HEK293T (cell line): ENCODE data around the gene PAAF1.

ENCODE experiments used
- ELF4 ChIP-seq: fragments of 450-650 bp; IDR thresholded peaks from 2 replicates; pipeline ENCODE4 v1.6.1; 2017; ENCODE audit warnings: antibody characterized with exemption
- FOXK2 ChIP-seq: fragments of 450-650 bp; IDR thresholded peaks from 2 replicates; pipeline ENCODE4 v1.6.1; 2016; ENCODE audit warnings: mild to moderate bottlenecking
- FOXM1 ChIP-seq: fragments of 450-650 bp; IDR thresholded peaks from 2 replicates; pipeline ENCODE4 v1.6.1; 2017; ENCODE audit warnings: mild to moderate bottlenecking, borderline replicate concordance
- PKNOX1 ChIP-seq: fragments of 450-650 bp; IDR thresholded peaks from 2 replicates; pipeline ENCODE4 v1.6.1; 2016
- SP1 ChIP-seq: fragments of 450-650 bp; IDR thresholded peaks from 2 replicates; pipeline ENCODE4 v1.6.1; 2017

GRCh38 chr11:73875380-73875779, 1.4 kb upstream of the PAAF1 start:
- no peak for TF ChIP-seq SP1
- no peak for TF ChIP-seq FOXK2
- TF ChIP-seq ELF4 = no peak
- TF ChIP-seq FOXM1 = no peak
- TF ChIP-seq PKNOX1 = no peak
